Osteocyte (in vitro differentiated cells): Measurements from ENCODE around the gene KCNV2. TPM values are rescaled to one million over a fixed set of nuclear protein-coding genes. Genes with fewer than 3 reads are reported as not detected.

Source experiments
- DNase-seq: peaks from one replicate; pipeline ENCODE4 v3.0.0; 2021; ENCODE audit warnings: mixed read lengths; ENCODE audit not compliant: unreplicated experiment; ENCODE audit errors: extremely low spot score
- H3K27ac Mint-ChIP-seq: one replicate; pipeline ENCODE4 v1.8.0; 2021; ENCODE audit warnings: mild to moderate bottlenecking, mixed read lengths; ENCODE audit not compliant: unreplicated experiment
- H3K27me3 Mint-ChIP-seq: one replicate; pipeline ENCODE4 v1.8.0; 2021; ENCODE audit warnings: mixed read lengths; ENCODE audit not compliant: unreplicated experiment
- H3K36me3 Mint-ChIP-seq: one replicate; pipeline ENCODE4 v1.8.0; 2021; ENCODE audit warnings: mixed read lengths; ENCODE audit not compliant: unreplicated experiment
- H3K4me1 Mint-ChIP-seq: one replicate; pipeline ENCODE4 v1.8.0; 2021; ENCODE audit warnings: mixed read lengths; ENCODE audit not compliant: unreplicated experiment
- H3K4me3 Mint-ChIP-seq: one replicate; pipeline ENCODE4 v1.8.0; 2021; ENCODE audit warnings: mild to moderate bottlenecking, moderate library complexity, mixed read lengths; ENCODE audit not compliant: unreplicated experiment
- H3K9me3 Mint-ChIP-seq: one replicate; pipeline ENCODE4 v1.8.0; 2021; ENCODE audit warnings: mixed read lengths; ENCODE audit not compliant: unreplicated experiment
- total RNA-seq: library from RNA; stranded (reverse); gene quantifications from 2 replicates; pipeline ENCODE4 v1.2.1, GENCODE V29; 2021
- TF ChIP-seq, protein P1 (sequence below): fragments of 200-600 bp; sonication (generic); IDR thresholded peaks from 2 replicates; pipeline ENCODE4 v1.5.0; 2021; ENCODE audit warnings: antibody characterized with exemption, mild to moderate bottlenecking, moderate library complexity

Gene KCNV2
- total RNA-seq, 1 donor from 2014 or later, result not detected

DNA sequence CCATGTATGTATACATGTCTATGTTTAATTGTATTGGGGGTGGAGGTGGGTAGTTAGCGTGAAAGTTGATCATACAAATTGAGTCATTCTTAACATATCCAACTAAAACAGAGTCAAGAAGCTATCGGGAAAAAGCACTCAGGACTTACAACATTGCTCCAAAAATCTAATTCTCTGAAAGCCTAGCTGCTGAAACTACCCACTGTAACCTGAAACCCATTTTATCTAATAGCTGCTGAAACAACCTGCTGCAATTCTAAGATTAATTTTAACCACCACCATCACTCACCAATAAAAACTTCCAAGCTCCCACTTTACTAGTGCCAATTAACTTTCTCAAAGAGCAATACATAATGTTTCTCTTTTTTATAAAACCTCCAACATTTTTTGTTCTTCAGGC, 32.2 kb downstream of the KCNV2 start:
- DNase-seq, result no peak
- Mint-ChIP-seq H3K36me3 (peaks cover 15% of the 10 kb centered on the region), H3K27me3 (no peaks in the 10 kb centered on the region), H3K9me3 (peaks cover 4% of the 10 kb centered on the region), H3K4me3 (no peak overlapping the region), H3K27ac (no peak overlapping the region), H3K4me1 (no peaks in the 10 kb centered on the region)
- TF ChIP-seq, protein P1, sequence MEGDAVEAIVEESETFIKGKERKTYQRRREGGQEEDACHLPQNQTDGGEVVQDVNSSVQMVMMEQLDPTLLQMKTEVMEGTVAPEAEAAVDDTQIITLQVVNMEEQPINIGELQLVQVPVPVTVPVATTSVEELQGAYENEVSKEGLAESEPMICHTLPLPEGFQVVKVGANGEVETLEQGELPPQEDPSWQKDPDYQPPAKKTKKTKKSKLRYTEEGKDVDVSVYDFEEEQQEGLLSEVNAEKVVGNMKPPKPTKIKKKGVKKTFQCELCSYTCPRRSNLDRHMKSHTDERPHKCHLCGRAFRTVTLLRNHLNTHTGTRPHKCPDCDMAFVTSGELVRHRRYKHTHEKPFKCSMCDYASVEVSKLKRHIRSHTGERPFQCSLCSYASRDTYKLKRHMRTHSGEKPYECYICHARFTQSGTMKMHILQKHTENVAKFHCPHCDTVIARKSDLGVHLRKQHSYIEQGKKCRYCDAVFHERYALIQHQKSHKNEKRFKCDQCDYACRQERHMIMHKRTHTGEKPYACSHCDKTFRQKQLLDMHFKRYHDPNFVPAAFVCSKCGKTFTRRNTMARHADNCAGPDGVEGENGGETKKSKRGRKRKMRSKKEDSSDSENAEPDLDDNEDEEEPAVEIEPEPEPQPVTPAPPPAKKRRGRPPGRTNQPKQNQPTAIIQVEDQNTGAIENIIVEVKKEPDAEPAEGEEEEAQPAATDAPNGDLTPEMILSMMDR, result no peak

DNA sequence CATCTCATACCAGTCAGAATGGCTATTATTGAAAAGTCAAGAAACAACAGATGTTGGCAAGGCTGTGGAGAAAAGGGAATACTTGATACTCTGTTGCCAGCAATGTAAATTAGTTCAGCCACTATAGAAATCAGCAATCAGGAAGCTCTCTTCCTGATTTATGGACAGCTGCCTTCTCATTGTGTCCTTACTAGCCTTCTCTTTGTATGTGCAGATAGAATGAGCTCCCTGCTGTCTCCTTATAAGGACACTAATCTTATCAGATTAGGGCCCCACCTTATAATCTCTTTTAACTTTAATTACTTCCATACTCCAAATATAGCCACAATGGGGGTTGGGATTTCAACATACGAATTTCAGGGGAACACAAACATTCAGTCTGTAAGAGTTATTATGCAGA, 38.0 kb downstream of the KCNV2 start:
- TF ChIP-seq, protein P1, result no peak
- Mint-ChIP-seq H3K36me3 (peaks cover 10% of the 10 kb centered on the region), H3K27ac (no peak overlapping the region), H3K9me3 (peaks cover 4% of the 10 kb centered on the region), H3K4me3 (no peak overlapping the region), H3K4me1 (no peaks in the 10 kb centered on the region), H3K27me3 (no peaks in the 10 kb centered on the region)
- no peak for DNase-seq

DNA sequence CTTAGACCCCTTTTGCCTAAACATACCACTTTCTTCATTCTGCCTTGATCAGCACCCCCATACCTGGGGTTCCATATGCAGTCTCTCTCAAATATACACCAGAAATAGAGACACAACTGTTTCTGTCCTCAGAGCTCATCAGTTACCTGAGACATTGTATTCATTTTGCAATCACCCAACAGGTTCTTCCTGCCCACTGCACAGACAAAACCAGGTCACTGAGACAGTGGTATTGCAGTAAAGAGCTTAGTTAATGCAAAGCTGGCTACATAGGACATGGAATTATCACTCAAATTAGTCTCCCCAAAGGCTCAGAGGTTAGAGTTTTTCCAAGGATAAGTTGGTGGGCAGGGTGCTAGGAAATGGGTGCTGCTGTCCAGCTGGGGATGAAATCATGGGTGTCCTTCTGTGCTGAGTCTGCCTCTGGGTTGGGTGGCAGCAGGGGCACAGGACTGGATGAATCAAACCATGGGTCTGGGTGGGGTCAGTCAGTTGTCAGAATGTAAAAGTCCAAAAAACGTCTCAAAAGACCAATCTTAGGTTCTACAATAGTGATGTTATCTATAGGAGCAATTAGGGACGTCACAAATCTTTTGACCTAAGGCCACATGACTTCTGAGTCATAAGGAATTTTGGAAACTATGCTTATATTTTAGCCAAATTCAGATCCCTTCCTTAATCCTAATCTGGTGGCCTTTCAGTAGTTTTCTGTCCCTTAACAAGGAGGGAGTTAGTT, 41.0 kb downstream of the KCNV2 start:
- peaks cover 11% of the 10 kb centered on the region for H3K36me3 Mint-ChIP-seq
- H3K4me3 Mint-ChIP-seq, result no peak overlapping the region
- H3K27ac Mint-ChIP-seq, result no peak overlapping the region
- H3K4me1 Mint-ChIP-seq, result no peaks in the 10 kb centered on the region
- TF ChIP-seq, protein P1, result no peak
- no peaks in the 10 kb centered on the region for H3K27me3 Mint-ChIP-seq
- peaks cover 4% of the 10 kb centered on the region for H3K9me3 Mint-ChIP-seq
- DNase-seq, result no peak

DNA sequence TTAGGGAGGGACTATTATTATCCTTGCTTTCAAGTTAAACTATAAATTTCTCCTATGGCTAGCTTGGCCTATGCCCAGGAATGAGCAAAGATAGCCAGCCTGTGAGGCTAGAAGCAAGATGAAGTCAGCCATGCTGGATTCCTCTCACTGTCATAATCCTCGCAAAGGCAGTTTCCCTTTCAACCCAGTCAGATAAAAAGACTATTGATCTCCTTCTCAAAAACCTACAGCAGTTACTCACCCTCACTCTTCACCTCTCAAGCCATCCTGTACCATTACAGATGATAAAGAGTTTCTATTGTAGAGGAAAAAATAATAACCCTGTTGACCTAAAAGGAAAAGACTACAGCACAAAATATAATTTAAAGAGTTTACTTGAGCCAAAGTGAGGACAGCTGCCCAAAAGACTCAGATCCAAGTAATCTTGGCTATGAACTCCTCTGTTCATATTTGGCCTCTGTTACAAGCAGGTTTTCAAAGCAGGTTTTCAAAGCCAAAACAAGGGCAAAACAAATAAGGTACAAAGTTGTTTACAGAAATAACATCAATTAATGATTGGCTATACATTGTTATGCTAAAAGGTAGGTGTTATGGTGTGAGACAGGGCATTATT, 41.7 kb downstream of the KCNV2 start:
- Mint-ChIP-seq H3K27ac (no peak overlapping the region), H3K27me3 (no peaks in the 10 kb centered on the region), H3K4me3 (no peak overlapping the region), H3K9me3 (peaks cover 1% of the 10 kb centered on the region), H3K36me3 (peaks cover 9% of the 10 kb centered on the region), H3K4me1 (no peaks in the 10 kb centered on the region)
- TF ChIP-seq, protein P1, result no peak
- no peak for DNase-seq

DNA sequence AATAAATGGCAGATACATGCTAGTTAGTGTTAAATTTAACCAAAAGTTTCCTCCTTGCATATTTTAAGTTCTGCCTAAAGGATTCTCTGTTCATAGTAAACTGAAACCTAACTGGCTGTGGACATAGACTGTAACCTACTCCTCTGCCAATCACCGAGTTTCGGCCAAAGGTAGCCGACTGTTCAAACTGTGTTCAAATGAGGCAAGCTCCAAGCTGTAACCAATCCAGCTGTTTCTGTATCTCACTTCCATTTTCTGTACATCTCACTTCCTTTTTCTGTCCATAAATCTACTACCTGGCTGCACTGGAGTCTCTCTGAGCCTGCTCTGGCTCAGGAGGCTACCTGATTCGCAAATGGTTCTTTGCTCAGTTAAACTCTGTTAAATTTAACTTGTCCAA, 44.1 kb downstream of the KCNV2 start:
- DNase-seq, result no peak
- Mint-ChIP-seq H3K36me3 (peaks cover 9% of the 10 kb centered on the region), H3K27me3 (no peaks in the 10 kb centered on the region), H3K9me3 (no peaks in the 10 kb centered on the region), H3K4me3 (no peak overlapping the region), H3K27ac (no peak overlapping the region), H3K4me1 (no peaks in the 10 kb centered on the region)
- TF ChIP-seq, protein P1, result no peak
